Liver (tissue), 3 donors: ENCODE measurements around the gene FREM3.

Source experiments
- ATF3 ChIP-seq: IDR thresholded peaks from 2 replicates; pipeline ENCODE4 v1.6.1; 2016; ENCODE audit warnings: antibody characterized with exemption
- CTCF ChIP-seq: fragments of 150-350 bp; IDR thresholded peaks from 2 replicates; pipeline ENCODE4 v1.5.1; 2017; ENCODE audit warnings: improper control_type of control experiment, low read depth, low read length; ENCODE audit not compliant: missing input control
- FOXA1 ChIP-seq: IDR thresholded peaks from 2 replicates; pipeline ENCODE4 v1.6.1; 2016; ENCODE audit warnings: antibody characterized with exemption
- GABPA ChIP-seq, 2 donors: IDR thresholded peaks in 1 of 2; conservative IDR thresholded peaks in 1 of 2; 2 replicates each; pipeline ENCODE4 v1.6.1; 2016; ENCODE audit warnings: antibody characterized with exemption in 2 of 2, mild to moderate bottlenecking in 1 of 2, moderate library complexity in 1 of 2
- HNF4A ChIP-seq, 2 donors: conservative IDR thresholded peaks; 2 replicates each; pipeline ENCODE4 v1.6.1; 2016; ENCODE audit warnings: antibody characterized with exemption in 2 of 2, mild to moderate bottlenecking in 2 of 2
- RAD21 ChIP-seq, 2 donors: IDR thresholded peaks; 2 replicates each; pipeline ENCODE4 v1.6.1; 2016; ENCODE audit warnings: antibody characterized with exemption in 2 of 2, mild to moderate bottlenecking in 2 of 2
- REST ChIP-seq: IDR thresholded peaks from 2 replicates; pipeline ENCODE4 v1.6.1; 2016; ENCODE audit warnings: antibody characterized with exemption, mild to moderate bottlenecking
- SP1 ChIP-seq: IDR thresholded peaks from 2 replicates; pipeline ENCODE4 v1.6.1; 2018; ENCODE audit warnings: antibody characterized with exemption, mild to moderate bottlenecking
- TAF1 ChIP-seq: conservative IDR thresholded peaks from 2 replicates; pipeline ENCODE4 v1.6.1; 2016; ENCODE audit warnings: antibody characterized with exemption, mild to moderate bottlenecking
- YY1 ChIP-seq: IDR thresholded peaks from 2 replicates; pipeline ENCODE4 v1.6.1; 2016; ENCODE audit warnings: antibody characterized with exemption, mild to moderate bottlenecking
- donor health status: healthy.
- donor health status: healthy.

- TF ChIP-seq CTCF (no peak), FOXA1 (no peak), SP1 (no peak), ATF3 (no peak), RAD21 (IDR thresholded peaks at IDR 0.05) (no peak), GABPA (IDR thresholded peaks at IDR 0.05 in 1 of 2, conservative IDR thresholded peaks at IDR 0.05 in 1 of 2) (no peak), REST (no peak), TAF1 (no peak), HNF4A (conservative IDR thresholded peaks at IDR 0.05) (no peak), YY1 (no peak)
These were observed 57.9 kb downstream of the FREM3 start for GRCh38 chr4:143642611-143643010.
